Measurements from ENCODE around the gene UQCC2.

Gene UQCC2

DNA sequence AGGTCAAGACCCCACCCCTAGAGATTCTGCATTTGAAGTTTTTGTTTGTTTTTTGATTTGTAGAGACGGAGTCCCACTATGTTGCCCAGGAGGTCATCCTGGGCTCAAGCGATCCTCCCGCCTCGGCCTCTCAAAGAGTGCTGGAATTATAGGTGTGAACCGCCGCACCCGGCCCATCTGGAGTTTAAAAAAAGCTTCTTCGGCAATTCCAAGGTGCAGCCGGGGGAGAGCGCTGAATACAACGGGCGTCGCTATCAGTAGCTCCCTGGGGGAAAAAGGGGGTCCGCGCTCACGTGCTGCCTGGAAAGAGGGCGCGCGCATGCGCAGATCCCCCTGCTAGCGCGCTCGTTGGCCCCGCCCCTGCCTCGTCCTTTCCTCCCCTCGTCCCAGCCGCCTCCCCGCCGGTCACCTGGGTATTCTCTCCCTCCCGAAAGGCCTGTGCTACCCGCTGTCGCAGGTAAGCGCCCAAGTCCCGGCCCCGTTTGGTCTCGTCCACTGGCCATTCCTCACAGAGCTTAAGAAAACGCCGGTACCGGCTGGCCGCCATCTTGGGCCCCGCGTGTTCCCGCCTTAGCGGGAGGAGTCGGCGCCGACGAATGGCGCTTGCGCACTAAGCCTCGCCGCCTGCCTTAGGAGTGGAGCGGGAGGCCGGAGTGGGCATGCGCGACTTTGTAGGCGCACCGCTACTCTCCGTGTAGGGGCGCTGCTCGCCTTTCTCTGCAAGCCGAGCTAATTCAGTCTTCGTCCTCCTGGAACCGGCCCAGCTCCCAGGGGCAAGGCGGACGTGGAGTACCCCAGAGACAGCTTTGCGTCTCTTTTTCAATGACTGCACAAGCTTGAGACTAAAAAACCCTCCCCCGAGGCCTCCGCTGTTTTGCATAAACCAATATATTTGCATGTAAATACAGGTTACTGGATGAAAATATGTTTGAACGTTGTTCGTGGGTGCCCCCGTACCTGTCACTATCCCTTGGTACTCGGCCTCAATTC, at the start of gene UQCC2:
TSS of gene UQCC2 (minus strand) at position 561 of the 990 bp plus-strand sequence. CDS start at position 547, 14 bp downstream.
- Histone ChIP-seq H3K27ac (ENCODE audit: low read length) (peak within 1 kb of the TSS; percentile 79), H3K9me3 (ENCODE audit: control insufficient read depth, low read depth, low read length) (no peaks in the 10 kb centered on the region), H3K27me3 (ENCODE audit: control insufficient read depth, insufficient read depth, low read length) (no peaks in the 10 kb centered on the region), H3K4me3 (ENCODE audit: low read length) (peak within 1 kb of the TSS; percentile 74), H3K36me3 (ENCODE audit: control insufficient read depth, low read depth, low read length) (peaks cover 30% of the 10 kb centered on the region), H3K9ac (ENCODE audit: low read length) (peak within 1 kb of the TSS; percentile 87), H3K4me1 (ENCODE audit: control insufficient read depth, low read depth, low read length) (peaks cover 11% of the 10 kb centered on the region)

- Histone ChIP-seq H3K27me3 (ENCODE audit: control insufficient read depth, insufficient read depth, low read length) (no peaks in the 10 kb centered on the region), H3K4me1 (ENCODE audit: control insufficient read depth, low read depth, low read length) (no peaks in the 10 kb centered on the region), H3K36me3 (ENCODE audit: control insufficient read depth, low read depth, low read length) (no peaks in the 10 kb centered on the region), H3K9me3 (ENCODE audit: control insufficient read depth, low read depth, low read length) (no peaks in the 10 kb centered on the region), H3K4me3 (ENCODE audit: low read length) (no peak overlapping the region), H3K27ac (ENCODE audit: low read length) (no peak overlapping the region), H3K9ac (ENCODE audit: low read length) (no peak overlapping the region)
Observed at GRCh38 chr6:33759887-33760629, 48.6 kb upstream of the UQCC2 start.

DNA sequence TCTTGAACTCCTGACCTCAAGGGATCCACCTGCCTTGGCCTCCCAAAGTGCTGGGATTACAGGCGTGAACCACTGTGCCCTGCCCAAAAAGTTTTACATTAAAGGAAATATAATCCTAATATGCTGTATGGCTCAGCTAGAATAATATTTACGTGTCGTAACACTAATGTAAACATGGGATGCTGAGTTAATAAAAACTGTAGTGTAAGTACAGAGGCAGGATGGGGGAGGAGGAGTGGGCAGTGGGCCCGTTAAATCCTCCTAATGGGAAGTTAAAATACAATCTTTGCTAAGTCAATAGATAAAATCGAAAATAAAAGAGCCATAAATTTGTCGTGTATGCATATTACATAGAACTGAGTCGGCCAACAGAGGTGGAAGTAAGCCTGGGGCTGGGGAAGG, 47.3 kb upstream of the UQCC2 start:
- no peak overlapping the region for H3K9ac ChIP-seq (ENCODE audit: low read length)
- no peaks in the 10 kb centered on the region for H3K9me3 ChIP-seq (ENCODE audit: control insufficient read depth, low read depth, low read length)
- H3K36me3 ChIP-seq (ENCODE audit: control insufficient read depth, low read depth, low read length): no peaks in the 10 kb centered on the region
- no peak overlapping the region for H3K27ac ChIP-seq (ENCODE audit: low read length)
- H3K27me3 ChIP-seq (ENCODE audit: control insufficient read depth, insufficient read depth, low read length): no peaks in the 10 kb centered on the region
- H3K4me3 ChIP-seq (ENCODE audit: low read length): no peak overlapping the region
- no peaks in the 10 kb centered on the region for H3K4me1 ChIP-seq (ENCODE audit: control insufficient read depth, low read depth, low read length)

- H3K9me3 ChIP-seq (ENCODE audit: control insufficient read depth, low read depth, low read length): no peaks in the 10 kb centered on the region
- no peaks in the 10 kb centered on the region for H3K27me3 ChIP-seq (ENCODE audit: control insufficient read depth, insufficient read depth, low read length)
- H3K9ac ChIP-seq (ENCODE audit: low read length): no peak overlapping the region
- no peaks in the 10 kb centered on the region for H3K4me1 ChIP-seq (ENCODE audit: control insufficient read depth, low read depth, low read length)
- H3K36me3 ChIP-seq (ENCODE audit: control insufficient read depth, low read depth, low read length): no peaks in the 10 kb centered on the region
- H3K27ac ChIP-seq (ENCODE audit: low read length): no peak overlapping the region
- no peak overlapping the region for H3K4me3 ChIP-seq (ENCODE audit: low read length)
Observed at GRCh38 chr6:33757906-33758305, 46.4 kb upstream of the UQCC2 start.

GRCh38 chr6:33757113-33757512, 45.6 kb upstream of the UQCC2 start:
- Histone ChIP-seq H3K9ac (ENCODE audit: low read length) (no peak overlapping the region), H3K4me3 (ENCODE audit: low read length) (no peak overlapping the region), H3K9me3 (ENCODE audit: control insufficient read depth, low read depth, low read length) (no peaks in the 10 kb centered on the region), H3K27me3 (ENCODE audit: control insufficient read depth, insufficient read depth, low read length) (no peaks in the 10 kb centered on the region), H3K4me1 (ENCODE audit: control insufficient read depth, low read depth, low read length) (no peaks in the 10 kb centered on the region), H3K36me3 (ENCODE audit: control insufficient read depth, low read depth, low read length) (no peaks in the 10 kb centered on the region), H3K27ac (ENCODE audit: low read length) (no peak overlapping the region)

DNA sequence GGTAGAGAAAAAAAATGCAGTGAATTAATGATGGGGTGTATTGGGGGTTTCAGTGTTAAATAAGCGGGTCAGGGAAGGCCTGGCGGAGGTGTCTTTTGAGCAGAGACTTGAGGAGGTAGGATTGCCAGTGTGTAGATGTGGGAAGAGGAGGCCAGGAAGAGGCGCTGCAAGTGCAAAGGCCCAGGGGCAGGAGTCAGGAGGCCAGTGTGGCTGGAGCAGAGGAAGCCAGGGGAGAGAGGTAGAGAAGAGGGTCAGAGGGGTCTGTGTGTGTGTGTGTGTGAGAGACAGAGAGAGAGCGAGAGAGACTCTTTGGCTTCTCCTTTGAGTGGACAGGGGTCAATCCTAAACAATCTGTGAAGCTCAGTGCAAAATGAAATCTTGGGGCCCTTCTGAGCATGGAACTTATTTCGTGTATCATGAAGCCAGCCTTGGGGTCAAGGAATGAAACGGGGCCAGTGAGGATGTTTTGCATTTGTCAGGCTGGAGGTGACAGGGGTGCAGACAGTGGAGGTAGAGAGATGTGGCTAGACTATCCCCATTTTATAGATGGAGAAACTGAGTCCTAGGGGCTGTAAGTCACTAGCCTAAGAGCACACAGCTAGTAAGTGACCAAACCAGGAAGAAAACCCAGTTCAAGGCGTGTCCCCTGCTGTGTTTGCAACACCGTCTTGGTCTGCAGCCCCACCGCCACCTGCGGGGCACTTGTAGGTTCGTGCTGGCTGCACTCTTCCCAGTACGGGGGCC, 44.9 kb upstream of the UQCC2 start:
- Histone ChIP-seq H3K9ac (ENCODE audit: low read length) (no peak overlapping the region), H3K4me1 (ENCODE audit: control insufficient read depth, low read depth, low read length) (no peaks in the 10 kb centered on the region), H3K4me3 (ENCODE audit: low read length) (no peak overlapping the region), H3K36me3 (ENCODE audit: control insufficient read depth, low read depth, low read length) (no peaks in the 10 kb centered on the region), H3K9me3 (ENCODE audit: control insufficient read depth, low read depth, low read length) (no peaks in the 10 kb centered on the region), H3K27ac (ENCODE audit: low read length) (no peak overlapping the region), H3K27me3 (ENCODE audit: control insufficient read depth, insufficient read depth, low read length) (no peaks in the 10 kb centered on the region)

- H3K4me1 ChIP-seq (ENCODE audit: control insufficient read depth, low read depth, low read length): no peaks in the 10 kb centered on the region
- no peaks in the 10 kb centered on the region for H3K27me3 ChIP-seq (ENCODE audit: control insufficient read depth, insufficient read depth, low read length)
- no peaks in the 10 kb centered on the region for H3K9me3 ChIP-seq (ENCODE audit: control insufficient read depth, low read depth, low read length)
- no peak overlapping the region for H3K27ac ChIP-seq (ENCODE audit: low read length)
- no peak overlapping the region for H3K9ac ChIP-seq (ENCODE audit: low read length)
- no peaks in the 10 kb centered on the region for H3K36me3 ChIP-seq (ENCODE audit: control insufficient read depth, low read depth, low read length)
- H3K4me3 ChIP-seq (ENCODE audit: low read length): no peak overlapping the region
Observed at GRCh38 chr6:33755070-33755869, 43.8 kb upstream of the UQCC2 start.

GRCh38 chr6:33754222-33754621, 42.7 kb upstream of the UQCC2 start:
- H3K9ac ChIP-seq (ENCODE audit: low read length): no peak overlapping the region
- H3K27me3 ChIP-seq (ENCODE audit: control insufficient read depth, insufficient read depth, low read length): no peaks in the 10 kb centered on the region
- H3K36me3 ChIP-seq (ENCODE audit: control insufficient read depth, low read depth, low read length): no peaks in the 10 kb centered on the region
- peaks cover under 1% of the 10 kb centered on the region for H3K4me1 ChIP-seq (ENCODE audit: control insufficient read depth, low read depth, low read length)
- H3K4me3 ChIP-seq (ENCODE audit: low read length): no peak overlapping the region
- H3K27ac ChIP-seq (ENCODE audit: low read length): no peak overlapping the region
- H3K9me3 ChIP-seq (ENCODE audit: control insufficient read depth, low read depth, low read length): no peaks in the 10 kb centered on the region

- Histone ChIP-seq H3K4me1 (ENCODE audit: control insufficient read depth, low read depth, low read length) (peaks cover 11% of the 10 kb centered on the region), H3K4me3 (ENCODE audit: low read length) (no peak overlapping the region), H3K36me3 (ENCODE audit: control insufficient read depth, low read depth, low read length) (no peaks in the 10 kb centered on the region), H3K27me3 (ENCODE audit: control insufficient read depth, insufficient read depth, low read length) (no peaks in the 10 kb centered on the region), H3K27ac (ENCODE audit: low read length) (no peak overlapping the region), H3K9ac (ENCODE audit: low read length) (no peak overlapping the region), H3K9me3 (ENCODE audit: control insufficient read depth, low read depth, low read length) (no peaks in the 10 kb centered on the region)
Observed at GRCh38 chr6:33752646-33753015, 41.1 kb upstream of the UQCC2 start.

DNA sequence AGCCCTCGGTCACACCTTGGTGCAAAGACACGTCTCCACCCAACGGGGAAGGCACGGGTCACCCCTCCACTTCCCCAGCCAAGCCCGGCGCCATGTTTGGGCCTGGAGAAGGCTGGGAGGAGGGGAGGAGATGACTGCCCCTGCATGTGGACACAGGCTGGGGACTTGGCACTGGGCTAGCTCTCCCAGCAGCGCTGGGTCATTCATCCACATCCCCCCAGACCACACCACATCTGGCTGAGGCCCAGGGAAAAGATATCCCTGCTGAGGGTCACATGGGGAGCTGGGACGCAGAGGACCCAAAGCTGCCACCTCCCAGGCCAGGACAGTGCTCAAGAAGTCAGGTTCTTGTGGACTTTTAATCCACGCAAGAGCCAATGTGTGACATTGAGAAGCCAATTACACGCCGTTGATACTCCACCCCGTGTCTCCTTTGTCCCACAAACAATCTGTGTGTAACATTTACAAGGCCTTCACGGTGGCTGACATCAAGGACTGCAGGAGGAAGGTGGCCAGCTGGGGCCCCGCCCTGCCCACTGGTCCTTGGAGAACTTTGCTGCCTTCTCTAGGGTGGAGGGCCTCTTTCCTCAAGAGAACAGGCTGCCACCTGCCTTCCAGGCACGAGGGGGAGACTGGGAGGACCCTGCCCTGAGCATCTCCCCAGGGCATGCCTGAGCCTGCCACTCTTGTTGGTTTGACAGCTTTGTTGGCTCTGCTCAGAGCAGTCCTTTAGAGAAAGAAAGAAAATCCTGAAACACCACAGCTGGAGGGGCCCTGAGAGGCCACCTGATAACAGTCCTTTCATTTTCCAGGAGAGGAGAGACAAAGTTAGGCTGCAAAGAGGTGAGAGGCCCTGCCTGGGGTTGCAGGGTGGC, 40.5 kb upstream of the UQCC2 start:
- no peak overlapping the region for H3K4me3 ChIP-seq (ENCODE audit: low read length)
- H3K27me3 ChIP-seq (ENCODE audit: control insufficient read depth, insufficient read depth, low read length): no peaks in the 10 kb centered on the region
- no peak overlapping the region for H3K9ac ChIP-seq (ENCODE audit: low read length)
- no peak overlapping the region for H3K27ac ChIP-seq (ENCODE audit: low read length)
- no peaks in the 10 kb centered on the region for H3K36me3 ChIP-seq (ENCODE audit: control insufficient read depth, low read depth, low read length)
- H3K4me1 ChIP-seq (ENCODE audit: control insufficient read depth, low read depth, low read length): peaks cover 15% of the 10 kb centered on the region
- H3K9me3 ChIP-seq (ENCODE audit: control insufficient read depth, low read depth, low read length): no peaks in the 10 kb centered on the region
